H1 (cell line): Measurements from ENCODE around the gene CFAP100. TPM values are rescaled to one million over a fixed set of nuclear protein-coding genes. Genes with fewer than 3 reads are reported as not detected.

ENCODE experiments used
- MAFK ChIP-seq: IDR thresholded peaks from 2 replicates; pipeline ENCODE4 v1.6.1; 2012; ENCODE audit warnings: low read depth, mild to moderate bottlenecking, improper control_type of control experiment, low read length
- POLR2A ChIP-seq, 2 experiments: IDR thresholded peaks; 1 replicate in 1 of 2; 2 replicates in 1 of 2; pipeline ENCODE4 v1.6.1; 2011; ENCODE audit warnings: low read depth in 2 of 2, low read length in 2 of 2, mild to moderate bottlenecking in 2 of 2; ENCODE audit errors: control extremely low read depth in 1 of 2
- RFX5 ChIP-seq: IDR thresholded peaks from 2 replicates; pipeline ENCODE4 v1.6.1; 2011; ENCODE audit warnings: low read depth, low read length, improper control_type of control experiment, borderline replicate concordance
- RNF2 ChIP-seq: fragments of 200-900, 300-1000 bp; sonication (generic); IDR thresholded peaks from 2 replicates; pipeline ENCODE4 v1.7.1; 2016; ENCODE audit warnings: borderline replicate concordance, low read depth, mild to moderate bottlenecking, antibody characterized with exemption, low read length; ENCODE audit not compliant: poor library complexity, severe bottlenecking; ENCODE audit errors: missing control alignments
- SP4 ChIP-seq: IDR thresholded peaks from 2 replicates; pipeline ENCODE4 v1.6.1; 2012; ENCODE audit warnings: low read length, inconsistent platforms
- polyA plus RNA-seq, 7 experiments: library from polyadenylated mRNA; depleted of rRNA in 3 of 7; stranded (reverse) in 5 of 7; unstranded in 2 of 7; fragments of >200 nt in 5 of 7; fragments of 200-250 nt in 2 of 7; gene quantifications; 1 replicate in 5 of 7; 2 replicates in 1 of 7; 4 replicates in 1 of 7; pipeline versions ENCODE4 v1.2.1 to v1.2.3, GENCODE V29; 2011 to 2013; ENCODE audit warnings: missing spikeins in 2 of 7, mixed read lengths in 2 of 7
- total RNA-seq: library from RNA; stranded (reverse); fragmentation: NEBNext Ultra II Directional; extraction: Animal tissue kit (Norgen Biotek cat#: 25700); gene quantifications from 2 replicates; pipeline ENCODE4 v1.2.1, GENCODE V29; 2021

CFAP100 gene
- total and polyA plus RNA-seq, 2 of the 8 experiments (the other 6 are each of a cell fraction or from before 2014, with no cell fraction given) = 0.17 TPM; not detected in 1

DNA sequence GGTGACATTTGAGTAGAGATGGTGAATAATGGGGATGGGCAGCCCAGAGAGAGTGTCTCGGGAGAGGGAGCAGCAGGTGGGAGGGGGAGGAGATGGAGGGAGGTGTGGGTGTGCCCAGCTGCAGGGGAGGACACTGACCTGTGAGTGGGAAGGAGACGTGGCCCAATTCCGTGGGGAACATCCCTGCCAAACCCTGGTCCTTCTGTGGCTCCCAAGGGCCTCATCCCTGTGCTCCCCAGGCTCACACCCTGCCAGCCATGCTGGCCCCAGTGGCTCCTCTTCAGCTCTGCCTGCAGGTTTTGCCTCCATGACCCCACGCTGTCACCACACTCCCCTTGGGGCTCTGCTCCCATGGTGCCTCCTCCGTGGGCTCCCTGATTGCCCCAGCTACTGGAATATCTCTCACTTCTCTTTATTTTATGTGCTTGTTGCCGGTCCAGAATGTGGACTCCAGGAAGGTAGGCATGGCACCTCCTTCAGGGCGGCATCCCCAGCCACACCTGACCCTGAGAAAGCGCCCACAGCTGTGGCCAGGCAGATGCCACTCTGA lies 7.0 kb downstream of the CFAP100 start (continued):
- no peak for TF ChIP-seq RNF2
- TF ChIP-seq MAFK = no peak
- no peak for TF ChIP-seq POLR2A (IDR thresholded peaks at IDR 0.05; ENCODE audit: control extremely low read depth in 1 of 2, low read depth in 2 of 2, low read length in 2 of 2)
- TF ChIP-seq SP4 = no peak
- no peak for TF ChIP-seq RFX5
